Lower lobe of right lung (tissue), 2 donors: ENCODE measurements around the gene PPP1R2. TPM values are rescaled to one million over a fixed set of nuclear protein-coding genes. Genes with fewer than 3 reads are reported as not detected.

ENCODE experiments used
- ATAC-seq, 2 donors: fragments of 200-7000 bp; cut with Tn5 transposase; one replicate each; pipeline ENCODE4 v1.9.1; 2020 to 2022; ENCODE audit warnings: mild to moderate bottlenecking in 2 of 2, moderate library complexity in 2 of 2
- DNase-seq: peaks from one replicate; pipeline ENCODE4 v3.0.0-alpha.2; 2020
- H3K27ac ChIP-seq: fragments of 200-600 bp; one replicate; pipeline ENCODE4 v1.8.0; 2022
- H3K27me3 ChIP-seq: fragments of 200-600 bp; one replicate; pipeline ENCODE4 v1.8.0; 2022; ENCODE audit warnings: low read depth
- H3K36me3 ChIP-seq: fragments of 200-600 bp; one replicate; pipeline ENCODE4 v1.8.0; 2022; ENCODE audit warnings: mild to moderate bottlenecking
- H3K4me1 ChIP-seq: fragments of 200-600 bp; one replicate; pipeline ENCODE4 v1.8.0; 2022
- H3K4me3 ChIP-seq: fragments of 200-600 bp; one replicate; pipeline ENCODE4 v1.8.0; 2022; ENCODE audit warnings: mild to moderate bottlenecking
- H3K9me3 ChIP-seq: fragments of 200-600 bp; one replicate; pipeline ENCODE4 v1.8.0; 2022
- intact Hi-C: fragments of 100-400 bp; cut with DNase I; formaldehyde crosslinking; loops from one replicate; pipeline ENCODE4 v1.11.0; 2022
- total RNA-seq: library from RNA; stranded (reverse); fragmentation: NEBNext Ultra II Directional; extraction: Animal tissue kit (Norgen Biotek cat#: 25700); gene quantifications from one replicate; pipeline ENCODE4 v1.2.1, GENCODE V29; 2021
- TF ChIP-seq, protein P1 (sequence below): fragments of 200-600 bp; IDR thresholded peaks from one replicate; pipeline ENCODE4 v1.8.0; 2022; ENCODE audit warnings: antibody characterized with exemption, mild to moderate bottlenecking
- donor health status: DM: no; HTN: yes; CAD: no; lungs with severe emphysema.

Gene PPP1R2
- total RNA-seq, 1 donor from 2014 or later = 51.8 TPM

- Histone ChIP-seq H3K27ac (peak overlapping the region; percentile 69), H3K36me3 (no peaks in the 10 kb centered on the region), H3K4me3 (no peak overlapping the region), H3K9me3 (no peaks in the 10 kb centered on the region), H3K4me1 (peaks cover 29% of the 10 kb centered on the region), H3K27me3 (no peaks in the 10 kb centered on the region)
- intact Hi-C loops = no loop called here
- TF ChIP-seq, protein P1, sequence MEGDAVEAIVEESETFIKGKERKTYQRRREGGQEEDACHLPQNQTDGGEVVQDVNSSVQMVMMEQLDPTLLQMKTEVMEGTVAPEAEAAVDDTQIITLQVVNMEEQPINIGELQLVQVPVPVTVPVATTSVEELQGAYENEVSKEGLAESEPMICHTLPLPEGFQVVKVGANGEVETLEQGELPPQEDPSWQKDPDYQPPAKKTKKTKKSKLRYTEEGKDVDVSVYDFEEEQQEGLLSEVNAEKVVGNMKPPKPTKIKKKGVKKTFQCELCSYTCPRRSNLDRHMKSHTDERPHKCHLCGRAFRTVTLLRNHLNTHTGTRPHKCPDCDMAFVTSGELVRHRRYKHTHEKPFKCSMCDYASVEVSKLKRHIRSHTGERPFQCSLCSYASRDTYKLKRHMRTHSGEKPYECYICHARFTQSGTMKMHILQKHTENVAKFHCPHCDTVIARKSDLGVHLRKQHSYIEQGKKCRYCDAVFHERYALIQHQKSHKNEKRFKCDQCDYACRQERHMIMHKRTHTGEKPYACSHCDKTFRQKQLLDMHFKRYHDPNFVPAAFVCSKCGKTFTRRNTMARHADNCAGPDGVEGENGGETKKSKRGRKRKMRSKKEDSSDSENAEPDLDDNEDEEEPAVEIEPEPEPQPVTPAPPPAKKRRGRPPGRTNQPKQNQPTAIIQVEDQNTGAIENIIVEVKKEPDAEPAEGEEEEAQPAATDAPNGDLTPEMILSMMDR = no peak
- peak; percentile 60 to 63 for ATAC-seq
- DNase-seq = no peak
These were observed 6.9 kb upstream of the PPP1R2 start for GRCh38 chr3:195549931-195550519.

- no peak overlapping the region for H3K27ac ChIP-seq
- intact Hi-C loops = no loop called here
- peaks cover 37% of the 10 kb centered on the region for H3K4me1 ChIP-seq
- H3K27me3 ChIP-seq = no peaks in the 10 kb centered on the region
- TF ChIP-seq, protein P1 = no peak
- DNase-seq = no peak
- no peak overlapping the region for H3K4me3 ChIP-seq
- no peaks in the 10 kb centered on the region for H3K36me3 ChIP-seq
- H3K9me3 ChIP-seq = no peaks in the 10 kb centered on the region
- ATAC-seq = no peak
These were observed 5.9 kb upstream of the PPP1R2 start for GRCh38 chr3:195548987-195549386.

GRCh38 chr3:195548501-195548900, 5.4 kb upstream of the PPP1R2 start:
- H3K4me1 ChIP-seq = peaks cover 42% of the 10 kb centered on the region
- DNase-seq (no peak), ATAC-seq (no peak)
- no peak overlapping the region for H3K4me3 ChIP-seq
- no peaks in the 10 kb centered on the region for H3K36me3 ChIP-seq
- intact Hi-C loops = no loop called here
- H3K9me3 ChIP-seq = no peaks in the 10 kb centered on the region
- no peak overlapping the region for H3K27ac ChIP-seq
- H3K27me3 ChIP-seq = no peaks in the 10 kb centered on the region
- TF ChIP-seq, protein P1 = no peak

DNA sequence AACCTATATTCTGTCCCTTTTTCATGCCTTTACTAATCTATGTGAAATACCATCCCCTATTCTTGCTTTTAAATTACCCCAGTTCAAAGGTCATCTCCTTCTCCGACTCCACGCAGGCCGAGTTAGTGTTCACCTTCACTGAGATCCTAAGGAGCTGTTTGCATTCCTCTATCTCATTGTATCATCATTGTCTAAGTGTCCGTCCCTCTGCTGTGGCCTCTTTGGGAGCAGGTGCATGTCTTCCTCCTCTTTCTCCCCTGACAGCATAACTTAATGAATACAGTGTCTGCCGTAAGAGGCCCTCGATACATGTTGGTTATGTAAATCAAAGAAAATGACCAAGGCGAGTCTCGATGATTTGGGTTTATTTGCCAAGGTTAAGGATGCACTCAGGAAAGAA, 4.9 kb upstream of the PPP1R2 start:
- intact Hi-C loops = no loop called here
- Histone ChIP-seq H3K4me1 (peaks cover 42% of the 10 kb centered on the region), H3K36me3 (no peaks in the 10 kb centered on the region), H3K27ac (no peak overlapping the region), H3K27me3 (no peaks in the 10 kb centered on the region), H3K9me3 (no peaks in the 10 kb centered on the region), H3K4me3 (no peak overlapping the region)
- no peak for DNase-seq
- ATAC-seq = no peak
- TF ChIP-seq, protein P1 = no peak

DNA sequence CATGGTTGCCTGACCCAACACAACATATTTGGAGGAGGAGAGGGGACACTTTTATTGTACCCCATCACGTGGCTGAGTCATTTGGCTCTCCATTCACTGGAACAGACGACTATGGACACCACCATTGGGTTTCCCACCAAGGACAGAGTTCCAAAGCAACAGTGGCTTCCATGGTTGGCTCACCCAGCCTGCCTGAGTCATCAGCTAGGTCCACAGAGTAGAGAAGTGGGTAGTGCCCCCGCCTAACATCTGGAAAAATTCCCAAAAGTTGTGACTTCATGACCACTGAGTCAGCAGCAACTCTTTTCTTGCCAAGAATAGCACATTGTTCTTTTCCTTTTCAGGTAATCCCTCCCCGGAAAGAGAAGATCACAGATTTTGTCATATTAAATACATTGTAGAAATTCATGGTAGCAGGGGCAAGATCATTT, 3.0 kb upstream of the PPP1R2 start:
- no peaks in the 10 kb centered on the region for H3K36me3 ChIP-seq
- ATAC-seq (no peak), DNase-seq (no peak)
- intact Hi-C loops = no loop called here
- TF ChIP-seq, protein P1 = no peak
- peaks cover 47% of the 10 kb centered on the region for H3K4me1 ChIP-seq
- no peaks in the 10 kb centered on the region for H3K27me3 ChIP-seq
- no peaks in the 10 kb centered on the region for H3K9me3 ChIP-seq
- no peak overlapping the region for H3K27ac ChIP-seq
- H3K4me3 ChIP-seq = no peak overlapping the region
